ENCODE data around the gene ZNF136. TPM values are rescaled to one million over a fixed set of nuclear protein-coding genes. Genes with fewer than 3 reads are reported as not detected.

ZNF136 gene
- total RNA-seq, 5 donors from 2014 or later (not counting 1 experiment from before 2014, with no cell fraction given): 20.2 to 39.3 (median 22.7) TPM

Other genes starting within 250 kb of the ZNF136 start
- 10 to 100 TPM; 17.2 to 19.7 (median 18.4) TPM for gene ZNF700, start 238.0 kb upstream of the ZNF136 start, total RNA-seq
- gene ZNF763, start 198.1 kb upstream of the ZNF136 start, total RNA-seq: 10 to 100 TPM in 2 of 5 donors, 1 to 10 TPM in 2, under 1 TPM in 1; 0.98 to 10.5 (median 8.0) TPM
- gene ZNF433, start 127.4 kb upstream of the ZNF136 start, total RNA-seq: 1 to 10 TPM in 3 of 5 donors, under 1 TPM in 2; 0.41 to 1.9 (median 1.5) TPM
- under 1 TPM in 2 of 5 donors, not detected in 3; 0.29 to 0.33 TPM for gene ZNF878, start 110.1 kb upstream of the ZNF136 start, total RNA-seq
- gene ZNF844, start 98.4 kb upstream of the ZNF136 start, total RNA-seq: 10 to 100 TPM in 4 of 5 donors, 1 to 10 TPM in 1; 9.2 to 20.7 (median 11.5) TPM
- gene ZNF20, start 22.7 kb upstream of the ZNF136 start, total RNA-seq: 1 to 10 TPM in 4 of 5 donors, not detected in 1; 2.2 to 8.8 (median 6.0) TPM
- gene ZNF625, start 6.4 kb upstream of the ZNF136 start, total RNA-seq: 1 to 10 TPM; 1.2 to 3.5 (median 2.0) TPM
- 10 to 100 TPM; 22.8 to 65.1 (median 58.5) TPM for gene ZNF44, start 131.8 kb downstream of the ZNF136 start, total RNA-seq
- 10 to 100 TPM in 3 of 5 donors, 1 to 10 TPM in 2; 2.8 to 15.6 (median 13.9) TPM for gene ZNF563, start 170.5 kb downstream of the ZNF136 start, total RNA-seq
- gene ZNF442, start 202.6 kb downstream of the ZNF136 start, total RNA-seq: 1 to 10 TPM in 4 of 5 donors, under 1 TPM in 1; 0.98 to 3.8 (median 2.4) TPM
- gene ZNF799, start 238.2 kb downstream of the ZNF136 start, total RNA-seq: 1 to 10 TPM; 2.2 to 9.8 (median 8.1) TPM

Data from T-cell (primary cell).